HEK293T (cell line): ENCODE results near the gene BDH1.
"Not testable (repeated sequence)": the region's sequence is repeated elsewhere in the genome, so short reads cannot be mapped to it uniquely, and the experiment has no call there.

ENCODE experiments used
- CTCF ChIA-PET: fragments of 350-600 bp; formaldehyde crosslinking; extraction: SDS; loops from one replicate; lab custom pipeline; 2021; ENCODE audit warnings: antibody characterized with exemption, inconsistent platforms; lab: Yijun Ruan, JAX
- POLR2A ChIA-PET: fragments of 350-600 bp; formaldehyde crosslinking; extraction: SDS; loops from one replicate; lab custom pipeline; 2020; ENCODE audit warnings: antibody characterized with exemption, inconsistent platforms; lab: Yijun Ruan, JAX
- DNase-seq: peaks from one replicate; pipeline ENCODE4 v3.0.0; 2012; ENCODE audit warnings: mixed read lengths; ENCODE audit errors: extremely low spot score
- ARNT ChIP-seq: fragments of 450-650 bp; IDR thresholded peaks from 2 replicates; pipeline ENCODE4 v1.6.1; 2017; ENCODE audit warnings: mild to moderate bottlenecking
- BHLHE40 ChIP-seq: fragments of 450-650 bp; IDR thresholded peaks from 2 replicates; pipeline ENCODE4 v1.6.1; 2016; ENCODE audit warnings: mild to moderate bottlenecking, moderate library complexity, borderline replicate concordance
- CTBP1 ChIP-seq: fragments of 450-650 bp; IDR thresholded peaks from 2 replicates; pipeline ENCODE4 v1.6.1; 2016; ENCODE audit warnings: borderline replicate concordance
- ELF4 ChIP-seq: fragments of 450-650 bp; IDR thresholded peaks from 2 replicates; pipeline ENCODE4 v1.6.1; 2017; ENCODE audit warnings: antibody characterized with exemption
- FOXA1 ChIP-seq: fragments of 450-650 bp; IDR thresholded peaks from 2 replicates; pipeline ENCODE4 v1.6.1; 2016; ENCODE audit warnings: mild to moderate bottlenecking
- FOXK2 ChIP-seq: fragments of 450-650 bp; IDR thresholded peaks from 2 replicates; pipeline ENCODE4 v1.6.1; 2016; ENCODE audit warnings: mild to moderate bottlenecking
- FOXM1 ChIP-seq: fragments of 450-650 bp; IDR thresholded peaks from 2 replicates; pipeline ENCODE4 v1.6.1; 2017; ENCODE audit warnings: mild to moderate bottlenecking, borderline replicate concordance
- HDGF ChIP-seq: fragments of 450-650 bp; IDR thresholded peaks from 2 replicates; pipeline ENCODE4 v1.6.1; 2017; ENCODE audit warnings: antibody characterized with exemption, borderline replicate concordance
- L3MBTL2 ChIP-seq: fragments of 450-650 bp; conservative IDR thresholded peaks from 2 replicates; pipeline ENCODE4 v1.6.1; 2016; ENCODE audit warnings: mild to moderate bottlenecking
- LEF1 ChIP-seq: fragments of 450-650 bp; IDR thresholded peaks from 2 replicates; pipeline ENCODE4 v1.6.1; 2017; ENCODE audit warnings: mild to moderate bottlenecking, borderline replicate concordance
- NFRKB ChIP-seq: fragments of 450-650 bp; IDR thresholded peaks from 2 replicates; pipeline ENCODE4 v1.6.1; 2016; ENCODE audit warnings: mild to moderate bottlenecking, moderate library complexity
- SP1 ChIP-seq: fragments of 450-650 bp; IDR thresholded peaks from 2 replicates; pipeline ENCODE4 v1.6.1; 2017
- SUZ12 ChIP-seq: fragments of 450-650 bp; IDR thresholded peaks from 2 replicates; pipeline ENCODE4 v1.6.1; 2016; ENCODE audit warnings: mild to moderate bottlenecking
- TARDBP ChIP-seq: fragments of 450-650 bp; IDR thresholded peaks from 2 replicates; pipeline ENCODE4 v1.6.1; 2016
- ZNF384 ChIP-seq: fragments of 450-650 bp; IDR thresholded peaks from 2 replicates; pipeline ENCODE4 v1.6.1; 2016
- TF ChIP-seq, protein P1 (sequence below): fragments of 450-650 bp; IDR thresholded peaks from 2 replicates; pipeline ENCODE4 v1.6.1; 2016

Gene BDH1

DNA sequence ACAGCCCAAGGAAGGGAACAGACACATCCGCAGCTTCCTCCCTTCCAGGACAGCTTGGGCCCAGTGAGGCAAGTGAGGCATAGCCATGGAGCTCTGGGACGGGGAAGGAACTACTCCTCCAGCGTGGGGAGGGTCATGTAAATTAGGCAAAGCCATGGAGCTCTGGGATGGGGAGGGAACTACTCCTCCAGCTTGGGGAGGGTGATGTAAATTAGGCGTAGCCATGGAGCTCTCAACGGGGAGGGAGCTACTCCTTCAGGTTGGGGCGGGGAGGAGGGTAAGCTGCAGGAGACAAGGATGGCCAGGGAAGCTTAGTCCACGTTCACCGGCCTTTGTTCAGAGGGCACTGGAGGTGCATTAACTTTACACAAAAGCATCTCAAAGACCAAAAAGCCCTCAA, 21.1 kb upstream of the BDH1 start:
- no peak for DNase-seq
- CTCF ChIA-PET = no interaction called here
- POLR2A ChIA-PET = no interaction called here
- TF ChIP-seq, protein P1, sequence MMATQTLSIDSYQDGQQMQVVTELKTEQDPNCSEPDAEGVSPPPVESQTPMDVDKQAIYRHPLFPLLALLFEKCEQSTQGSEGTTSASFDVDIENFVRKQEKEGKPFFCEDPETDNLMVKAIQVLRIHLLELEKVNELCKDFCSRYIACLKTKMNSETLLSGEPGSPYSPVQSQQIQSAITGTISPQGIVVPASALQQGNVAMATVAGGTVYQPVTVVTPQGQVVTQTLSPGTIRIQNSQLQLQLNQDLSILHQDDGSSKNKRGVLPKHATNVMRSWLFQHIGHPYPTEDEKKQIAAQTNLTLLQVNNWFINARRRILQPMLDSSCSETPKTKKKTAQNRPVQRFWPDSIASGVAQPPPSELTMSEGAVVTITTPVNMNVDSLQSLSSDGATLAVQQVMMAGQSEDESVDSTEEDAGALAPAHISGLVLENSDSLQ = no peak
- TF ChIP-seq CTBP1 (no peak), FOXK2 (no peak), HDGF (no peak), ZNF384 (no peak), L3MBTL2 (no peak), ARNT (no peak), LEF1 (no peak), NFRKB (no peak), SP1 (no peak), TARDBP (no peak), BHLHE40 (no peak), ELF4 (no peak), SUZ12 (no peak), FOXM1 (no peak)

- no peak for DNase-seq
- CTCF ChIA-PET = no interaction called here
- POLR2A ChIA-PET = no interaction called here
- TF ChIP-seq SUZ12 (no peak), L3MBTL2 (no peak), NFRKB (no peak), ZNF384 (no peak), FOXM1 (no peak), FOXA1 (no peak), ELF4 (no peak), LEF1 (no peak)
Measured at GRCh38 chr3:197575362-197575761, 19.6 kb upstream of the BDH1 start.

GRCh38 chr3:197574396-197574991, 18.7 kb upstream of the BDH1 start:
- CTCF ChIA-PET = not testable (repeated sequence)

GRCh38 chr3:197573048-197573767, 17.4 kb upstream of the BDH1 start:
- no peak for TF ChIP-seq FOXK2
- TF ChIP-seq BHLHE40 = no peak
- no peak for TF ChIP-seq ELF4
- TF ChIP-seq FOXM1 = no peak
- no peak for TF ChIP-seq CTBP1
- TF ChIP-seq, protein P1 = no peak
- no peak for TF ChIP-seq ZNF384
- TF ChIP-seq HDGF = no peak
- TF ChIP-seq NFRKB = no peak
- TF ChIP-seq SUZ12 = no peak
- no peak for TF ChIP-seq LEF1
- TF ChIP-seq L3MBTL2 = no peak
- CTCF ChIA-PET = interaction anchor here (0.6 kb wide), 2 partner anchors 22 to 24 kb away, joined by 3 to 4 read pairs; no protein-coding TSS in a partner anchor
- DNase-seq = no peak
- POLR2A ChIA-PET = no interaction called here

More at GRCh38 chr3:197574396-197574991, 18.7 kb upstream of the BDH1 start:
- DNase-seq, POLR2A ChIA-PET: not testable (repeated sequence)

DNA sequence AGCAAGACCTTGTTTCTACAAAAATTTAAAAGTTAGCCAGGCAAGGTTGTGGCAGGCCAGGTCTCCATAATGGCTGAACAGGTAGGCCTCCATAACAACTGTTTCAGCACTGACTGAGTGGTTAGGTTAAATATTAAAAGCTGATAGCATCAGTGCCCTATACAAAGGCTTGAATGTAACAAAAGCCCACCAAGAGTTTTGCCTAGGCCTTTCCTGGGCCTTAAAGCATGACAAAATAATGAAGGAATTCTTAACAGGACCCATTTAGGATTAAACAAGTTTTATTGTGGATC, 16.1 kb upstream of the BDH1 start:
- CTCF ChIA-PET, POLR2A ChIA-PET, DNase-seq: not testable (repeated sequence)

DNA sequence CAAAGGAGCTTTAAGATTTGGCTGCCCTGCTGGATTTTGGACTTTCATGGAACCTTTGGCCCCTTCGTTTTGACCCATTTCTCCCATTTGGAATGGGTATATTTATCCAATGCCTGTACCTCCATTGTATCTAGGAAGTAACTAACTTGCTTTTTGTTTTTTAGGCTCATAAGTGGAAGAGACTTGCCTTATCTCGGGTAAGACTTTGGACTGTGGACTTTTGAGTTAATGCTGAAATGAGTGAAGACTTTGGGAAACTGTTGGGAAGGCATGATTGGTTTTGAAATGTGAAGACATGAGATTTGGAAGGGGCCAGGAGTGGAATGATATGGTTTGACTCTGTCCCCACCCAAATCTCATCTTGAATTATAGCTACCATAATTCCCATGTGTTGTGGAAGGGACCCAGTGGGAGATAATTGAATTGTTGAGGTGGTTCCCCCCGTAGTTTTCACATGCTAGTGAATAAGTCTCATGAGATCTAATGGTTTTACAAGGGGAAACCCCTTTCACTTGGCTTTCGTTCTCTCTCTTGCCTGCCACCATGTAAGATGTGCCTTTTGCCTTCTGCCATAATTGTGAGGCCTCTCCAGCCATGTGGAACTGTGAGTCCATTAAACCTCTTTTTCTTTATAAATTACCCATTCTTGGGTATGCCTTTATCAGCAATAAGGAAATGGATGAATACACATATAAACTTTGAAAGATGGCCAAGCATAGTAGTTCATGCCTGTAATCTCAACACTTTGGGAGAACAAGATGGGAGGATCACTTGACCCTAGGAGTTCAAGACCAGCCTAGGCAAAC, 15.5 kb upstream of the BDH1 start:
- DNase-seq, CTCF ChIA-PET, POLR2A ChIA-PET: not testable (repeated sequence)

DNA sequence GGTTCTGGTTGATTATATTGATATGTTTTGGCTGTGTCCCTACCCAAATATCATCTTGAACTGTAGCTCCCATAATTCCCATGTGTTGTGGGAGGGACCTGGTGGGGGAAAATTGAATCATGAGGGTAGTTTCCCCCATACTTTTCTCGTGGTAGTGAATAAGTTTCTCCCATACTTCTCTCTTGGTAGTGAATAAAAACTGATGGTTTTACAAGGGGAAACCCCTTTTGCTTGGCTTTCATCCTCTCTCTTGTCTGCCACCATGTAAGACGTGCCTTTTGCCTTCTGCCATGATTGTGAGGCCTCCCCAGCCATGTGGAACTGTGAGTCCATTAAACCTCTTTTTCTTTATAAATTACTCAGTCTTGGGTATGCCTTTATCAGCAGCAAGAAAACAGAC, 13.7 kb upstream of the BDH1 start:
- CTCF ChIA-PET, POLR2A ChIA-PET, DNase-seq: not testable (repeated sequence)
